ENCODE results near the gene FAM180A.

Gene FAM180A

GRCh38 chr7:135690566-135690965 lies 58.0 kb downstream of the FAM180A start:
- ATAC-seq (replicated peaks) (no peak), DNase-seq (no peak)
- Mint-ChIP-seq H3K9me3 (no peaks in the 10 kb centered on the region), H3K27me3 (no peaks in the 10 kb centered on the region), H3K4me1 (ENCODE audit: low read depth in 2 of 2) (no peaks in the 10 kb centered on the region), H3K27ac (no peak overlapping the region), H3K36me3 (ENCODE audit: insufficient read depth) (peaks cover 4% of the 10 kb centered on the region), H3K4me3 (no peak overlapping the region)

- Mint-ChIP-seq H3K36me3 (ENCODE audit: insufficient read depth) (peaks cover 4% of the 10 kb centered on the region), H3K4me3 (no peak overlapping the region), H3K4me1 (ENCODE audit: low read depth in 2 of 2) (peaks cover 0 to 7% of the 10 kb centered on the region in 2 donors), H3K27me3 (no peaks in the 10 kb centered on the region), H3K27ac (no peak overlapping the region), H3K9me3 (no peaks in the 10 kb centered on the region)
- DNase-seq: no peak
- no peak for ATAC-seq (replicated peaks)
These were observed 61.1 kb downstream of the FAM180A start for GRCh38 chr7:135687466-135687865.

GRCh38 chr7:135685306-135686084 lies 63.1 kb downstream of the FAM180A start:
- Mint-ChIP-seq H3K4me1 (ENCODE audit: low read depth in 2 of 2) (peaks cover 3 to 10% of the 10 kb centered on the region in 2 donors), H3K27me3 (no peaks in the 10 kb centered on the region), H3K27ac (peak overlapping the region in 1 of 2 donors; percentile 61), H3K36me3 (ENCODE audit: insufficient read depth) (peaks cover 4% of the 10 kb centered on the region), H3K4me3 (no peak overlapping the region), H3K9me3 (no peaks in the 10 kb centered on the region)
- DNase-seq (no peak), ATAC-seq (replicated peaks) (no peak)

- ATAC-seq (replicated peaks) (no peak), DNase-seq (no peak)
- H3K27me3 Mint-ChIP-seq: no peaks in the 10 kb centered on the region
- H3K9me3 Mint-ChIP-seq: no peaks in the 10 kb centered on the region
- H3K4me3 Mint-ChIP-seq: no peak overlapping the region
- peaks cover 4% of the 10 kb centered on the region for H3K36me3 Mint-ChIP-seq (ENCODE audit: insufficient read depth)
- peak overlapping the region in 1 of 2 donors; percentile 61 for H3K27ac Mint-ChIP-seq
- H3K4me1 Mint-ChIP-seq (ENCODE audit: low read depth in 2 of 2): peaks cover 4 to 10% of the 10 kb centered on the region in 2 donors
These were observed 63.9 kb downstream of the FAM180A start for GRCh38 chr7:135684699-135685098.

GRCh38 chr7:135684136-135684535 lies 64.5 kb downstream of the FAM180A start:
- Mint-ChIP-seq H3K4me3 (no peak overlapping the region), H3K4me1 (ENCODE audit: low read depth in 2 of 2) (peaks cover 4 to 10% of the 10 kb centered on the region in 2 donors), H3K27ac (peak overlapping the region; percentile 13 to 61), H3K27me3 (no peaks in the 10 kb centered on the region), H3K9me3 (no peaks in the 10 kb centered on the region), H3K36me3 (ENCODE audit: insufficient read depth) (peaks cover 4% of the 10 kb centered on the region)
- DNase-seq (no peak), ATAC-seq (replicated peaks) (no peak)

- DNase-seq: no peak
- H3K27ac Mint-ChIP-seq: peak overlapping the region; percentile 13 to 61
- no peaks in the 10 kb centered on the region for H3K27me3 Mint-ChIP-seq
- H3K4me1 Mint-ChIP-seq (ENCODE audit: low read depth in 2 of 2): peaks cover 4 to 10% of the 10 kb centered on the region in 2 donors
- no peak for ATAC-seq (replicated peaks)
- no peaks in the 10 kb centered on the region for H3K9me3 Mint-ChIP-seq
- H3K36me3 Mint-ChIP-seq (ENCODE audit: insufficient read depth): peaks cover 4% of the 10 kb centered on the region
- H3K4me3 Mint-ChIP-seq: no peak overlapping the region
These were observed 65.0 kb downstream of the FAM180A start for GRCh38 chr7:135683609-135684008.

- H3K9me3 Mint-ChIP-seq: no peaks in the 10 kb centered on the region
- peaks cover 4% of the 10 kb centered on the region for H3K36me3 Mint-ChIP-seq (ENCODE audit: insufficient read depth)
- no peaks in the 10 kb centered on the region for H3K27me3 Mint-ChIP-seq
- peaks cover 4 to 10% of the 10 kb centered on the region in 2 donors for H3K4me1 Mint-ChIP-seq (ENCODE audit: low read depth in 2 of 2)
- H3K4me3 Mint-ChIP-seq: no peak overlapping the region
- DNase-seq (no peak), ATAC-seq (replicated peaks) (no peak)
- H3K27ac Mint-ChIP-seq: no peak overlapping the region
These were observed 66.4 kb downstream of the FAM180A start for GRCh38 chr7:135682191-135682590.

- Mint-ChIP-seq H3K4me3 (no peak overlapping the region), H3K36me3 (ENCODE audit: insufficient read depth) (peaks cover 5% of the 10 kb centered on the region), H3K27ac (no peak overlapping the region), H3K27me3 (no peaks in the 10 kb centered on the region), H3K4me1 (ENCODE audit: low read depth in 2 of 2) (peaks cover 4 to 10% of the 10 kb centered on the region in 2 donors), H3K9me3 (no peaks in the 10 kb centered on the region)
- DNase-seq (no peak), ATAC-seq (replicated peaks) (no peak)
These were observed 66.9 kb downstream of the FAM180A start for GRCh38 chr7:135681762-135682161.
